NCI-H524 treated with DMSO at 0.1 percent for 48 hours (cell line): ENCODE data around the gene ADCY3.

ENCODE experiments used
- DNase-seq: peaks from one replicate; lab custom pipeline; 2025; lab: John Stamatoyannopoulos, UW

ADCY3 gene

DNA sequence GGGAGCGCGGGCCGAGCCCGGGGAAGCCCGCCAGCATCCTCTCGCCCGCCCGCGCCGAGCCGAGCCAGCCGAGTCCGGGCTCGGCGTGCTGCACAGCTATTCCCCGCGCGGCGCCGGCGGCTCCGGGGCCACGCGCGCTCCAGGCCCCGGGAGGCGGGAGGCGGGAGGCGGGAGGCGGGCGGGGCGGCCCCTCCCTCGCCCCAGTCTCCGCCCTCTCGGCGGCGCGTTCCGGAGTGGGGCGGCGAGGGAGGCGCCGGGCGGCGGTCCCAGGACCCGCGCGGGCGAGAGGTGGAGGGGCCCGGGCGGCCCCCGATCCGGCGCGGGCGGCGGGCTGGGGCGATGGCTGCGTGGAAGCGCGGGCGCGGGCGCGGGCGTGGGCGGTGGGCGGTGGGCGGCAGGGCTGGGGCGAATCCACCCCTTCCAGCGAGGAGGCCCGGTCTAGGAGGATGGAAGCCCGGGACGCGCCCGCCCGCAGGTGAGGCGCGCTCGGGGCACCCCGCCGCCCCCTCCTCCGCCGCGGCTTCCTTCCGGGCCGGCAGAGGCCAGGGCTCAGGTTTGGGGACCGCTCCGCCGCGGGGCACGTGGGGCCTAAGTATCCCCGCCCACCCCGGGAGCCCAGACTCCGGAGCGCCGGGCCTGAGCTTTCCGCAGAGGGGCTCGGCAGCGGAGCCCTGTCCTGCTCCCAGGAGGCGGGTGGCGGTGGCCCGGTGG, at the start of gene ADCY3:
TSS of gene ADCY3 (minus strand) at position 140 of the 711 bp plus-strand sequence. CDS start 1,250 bp downstream, outside the sequence.
- DNase-seq: no peak

DNA sequence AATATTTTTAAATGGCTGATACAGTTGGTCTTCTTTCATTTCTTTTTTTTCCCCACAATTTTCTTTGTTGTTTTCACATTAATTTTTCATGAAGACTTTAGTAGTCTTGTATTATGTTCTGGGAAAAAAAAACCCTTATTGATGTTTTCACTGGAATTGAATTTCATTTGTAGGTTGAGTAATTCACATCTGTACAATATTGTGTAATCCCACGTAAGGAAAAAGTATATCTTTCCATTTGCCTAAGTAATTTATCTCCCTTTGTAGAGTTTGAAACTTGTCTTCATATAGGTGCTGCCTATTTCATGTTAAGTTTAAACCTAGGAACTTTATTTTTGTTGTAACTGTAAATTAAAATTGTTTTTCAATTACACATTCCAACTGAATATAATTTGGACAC, 49.7 kb upstream of the ADCY3 start:
- DNase-seq: no peak

DNA sequence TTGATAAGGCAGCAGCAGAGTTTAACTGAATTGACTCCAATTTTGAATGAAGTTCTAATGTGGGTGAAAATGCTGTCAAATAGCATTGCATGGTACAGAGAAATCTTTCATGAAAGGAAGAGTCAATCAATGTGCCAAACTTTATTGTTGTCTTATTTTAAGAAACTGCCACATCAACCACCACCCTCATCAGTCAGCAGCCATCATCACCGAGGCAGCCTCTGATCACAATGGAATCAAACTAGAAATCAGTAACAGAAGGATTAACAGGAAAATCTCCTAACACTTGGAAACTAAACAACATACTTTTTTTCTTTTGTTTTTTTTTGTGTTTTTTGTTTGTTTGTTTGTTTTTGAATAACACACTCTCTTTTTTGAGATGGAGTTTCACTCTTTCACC, 41.9 kb upstream of the ADCY3 start:
- DNase-seq: no peak

DNA sequence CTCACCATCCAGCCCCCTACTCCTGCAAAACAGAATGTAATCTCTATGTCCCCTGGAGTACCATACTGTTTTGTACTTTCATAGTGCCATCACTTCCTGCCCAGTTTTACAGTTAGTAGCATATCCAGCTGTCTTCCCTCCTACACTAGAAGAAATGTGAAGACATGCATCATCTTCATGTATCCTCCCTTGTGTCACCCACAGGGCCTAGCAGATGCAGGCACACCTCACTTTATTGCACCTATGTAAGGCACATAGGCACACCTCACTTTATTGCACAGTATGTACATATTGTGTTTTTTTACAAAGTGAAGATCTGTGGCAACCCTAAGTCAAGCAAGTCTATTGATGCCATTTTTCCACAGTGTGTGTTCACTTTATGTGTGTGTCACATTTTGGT, 39.7 kb upstream of the ADCY3 start:
- DNase-seq: no peak

GRCh38 chr2:24958411-24958935, 38.4 kb upstream of the ADCY3 start:
- no peak for DNase-seq

DNA sequence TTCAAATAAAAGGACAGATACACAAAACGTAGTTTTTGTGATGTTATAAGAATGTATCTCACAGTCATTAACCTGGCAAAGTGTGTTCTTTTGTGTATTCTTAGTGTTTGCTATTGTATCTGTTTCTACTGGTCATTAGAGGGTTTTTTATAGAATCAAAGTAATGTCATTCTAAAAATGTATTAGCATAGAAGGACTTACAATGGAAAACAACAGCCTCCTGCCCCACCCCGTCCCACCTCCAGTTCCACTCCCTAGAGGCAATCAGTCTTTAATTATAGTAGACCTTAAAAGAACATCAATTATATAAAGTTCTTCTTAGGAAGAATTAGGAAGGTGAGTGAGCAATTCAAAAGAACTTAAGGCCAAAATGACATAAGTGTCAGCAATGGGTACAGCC, 37.9 kb upstream of the ADCY3 start:
- DNase-seq: no peak

DNA sequence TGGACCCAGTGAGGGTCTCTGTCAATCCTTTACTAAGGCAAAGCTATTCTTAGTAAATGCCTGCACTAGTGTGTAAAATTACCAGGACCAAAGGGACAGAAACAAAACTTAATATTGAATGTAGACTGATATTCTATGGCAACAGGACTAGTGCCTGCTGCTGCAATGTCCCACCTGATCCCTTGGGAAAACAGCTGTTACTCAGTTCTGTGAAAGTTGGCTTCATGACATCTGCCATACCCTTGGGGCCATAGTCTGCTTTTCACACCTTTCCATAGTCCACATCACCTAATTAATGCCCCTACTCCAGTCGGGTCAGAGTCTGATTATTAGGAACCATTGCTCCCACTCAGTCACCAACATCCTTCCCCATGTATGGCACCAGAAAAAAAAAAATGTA, 37.2 kb upstream of the ADCY3 start:
- DNase-seq: peak; percentile 66

- no peak for DNase-seq
Observed at GRCh38 chr2:24955921-24956320, 35.9 kb upstream of the ADCY3 start.

DNA sequence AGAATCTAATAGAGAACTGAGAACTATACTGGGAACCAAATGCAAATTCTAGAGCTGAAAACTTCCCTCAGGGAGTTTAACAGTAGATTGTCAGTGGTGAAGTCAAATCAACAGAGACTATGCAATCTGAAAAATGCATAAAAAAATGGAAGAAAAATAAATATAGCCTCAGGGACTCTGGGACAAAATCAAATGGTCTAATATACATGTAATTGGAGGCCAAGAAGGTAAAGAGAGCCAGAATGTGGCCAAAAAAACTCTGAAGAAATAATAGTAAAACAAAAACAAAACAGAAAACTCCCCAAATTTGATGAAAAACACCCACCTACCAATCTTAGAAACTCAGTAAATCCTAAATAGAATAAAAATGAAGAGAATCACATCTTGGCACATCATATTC, 35.2 kb upstream of the ADCY3 start:
- no peak for DNase-seq

DNA sequence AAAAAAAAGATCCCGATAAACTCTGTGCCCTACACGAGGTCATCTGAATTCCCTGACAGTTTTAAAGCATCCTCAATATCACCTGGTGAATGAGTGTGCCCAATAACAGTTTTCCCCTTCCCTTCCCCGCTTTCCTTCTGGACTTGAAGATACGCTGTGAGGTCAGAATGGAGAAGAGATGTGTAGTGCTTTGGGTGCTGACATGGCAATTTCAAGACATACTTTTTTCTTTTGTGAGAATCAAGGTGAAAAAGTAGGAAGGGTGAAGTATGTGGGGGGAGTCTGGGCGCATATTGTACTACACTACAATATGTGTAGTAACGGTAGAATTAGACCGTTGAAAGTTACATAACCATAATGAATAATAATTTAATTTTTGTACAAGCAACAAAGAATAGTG, 30.1 kb upstream of the ADCY3 start:
- no peak for DNase-seq

GRCh38 chr2:24948506-24948905, 28.5 kb upstream of the ADCY3 start:
- peak; percentile 88 for DNase-seq

DNA sequence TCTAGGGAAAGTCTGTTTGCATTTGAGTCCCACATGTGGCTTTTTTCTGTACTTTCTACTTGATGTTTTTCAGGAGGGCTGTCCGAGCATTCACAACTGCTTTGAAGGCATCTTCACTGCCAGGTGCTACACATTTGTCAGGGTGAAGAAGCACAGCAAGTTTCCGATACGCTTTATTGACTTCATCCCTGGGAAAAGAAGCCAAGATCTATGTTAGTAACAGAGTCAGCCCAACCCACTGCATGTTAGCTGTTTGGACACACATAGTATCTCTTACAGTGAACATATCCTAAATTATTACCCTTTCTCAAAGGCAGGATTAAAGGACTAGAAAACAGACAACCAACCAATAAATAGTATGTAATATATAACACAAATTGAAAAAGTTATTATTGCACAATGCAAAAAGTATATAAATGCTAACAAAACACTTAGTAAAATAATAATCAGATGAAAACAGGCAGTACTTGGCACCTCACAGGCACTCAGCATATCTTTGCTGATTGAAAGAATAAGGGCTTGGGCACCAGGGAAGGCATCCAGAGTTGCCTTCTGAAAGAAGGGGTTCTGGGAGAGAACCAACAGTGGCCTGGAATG, 27.6 kb upstream of the ADCY3 start:
- DNase-seq: no peak

DNA sequence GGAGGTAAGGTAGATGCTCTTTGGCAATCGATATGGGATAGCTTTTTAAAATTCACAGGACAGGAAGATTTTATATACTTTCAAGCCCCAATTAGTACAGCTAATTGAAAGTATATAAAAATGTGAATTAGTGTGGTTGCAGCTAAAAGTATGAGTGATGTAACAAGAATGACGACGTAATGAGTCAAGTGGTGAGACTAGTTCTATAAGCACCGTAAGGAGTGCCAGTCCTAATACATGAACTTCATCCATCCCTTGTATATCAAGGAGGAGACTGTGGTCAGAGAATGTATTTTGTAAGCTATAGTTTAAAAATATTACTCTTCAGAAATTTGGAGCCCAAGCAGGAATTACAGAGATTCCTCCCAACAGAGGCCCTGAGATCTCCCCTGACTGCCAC, 25.9 kb upstream of the ADCY3 start:
- no peak for DNase-seq

DNA sequence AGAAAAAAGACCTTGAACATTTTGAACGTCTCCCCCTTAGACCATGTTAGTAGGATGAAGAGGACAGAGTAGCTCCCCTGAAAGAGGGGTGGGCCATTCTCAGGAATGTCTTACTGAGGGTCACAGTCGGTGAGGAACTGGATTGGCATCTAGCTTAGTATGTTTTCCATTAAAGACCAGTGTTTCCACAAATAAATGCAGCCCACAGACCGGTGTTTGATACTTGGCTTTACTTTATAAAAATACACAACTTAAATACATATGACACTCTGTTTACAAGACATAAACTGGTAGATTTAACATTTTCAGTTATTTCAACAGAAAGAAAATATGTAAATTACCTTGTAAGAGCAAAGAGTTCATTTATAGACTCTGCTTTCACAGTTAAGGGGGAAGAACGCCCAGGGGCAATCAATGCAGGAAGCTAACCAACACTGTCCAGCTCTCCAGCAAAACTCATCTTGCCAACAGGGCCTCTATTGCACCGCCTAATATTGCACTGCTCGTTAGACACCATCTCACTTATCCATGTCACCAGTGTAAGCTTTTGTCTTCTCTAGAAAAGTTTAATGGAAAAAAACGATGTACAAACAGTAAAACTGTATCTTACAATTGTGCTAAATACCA, 23.5 kb upstream of the ADCY3 start:
- no peak for DNase-seq

- no peak for DNase-seq
Observed at GRCh38 chr2:24939353-24939752, 19.3 kb upstream of the ADCY3 start.

GRCh38 chr2:24937236-24937635, 17.2 kb upstream of the ADCY3 start:
- no peak for DNase-seq

- no peak for DNase-seq
Observed at GRCh38 chr2:24935145-24935544, 15.1 kb upstream of the ADCY3 start.

DNA sequence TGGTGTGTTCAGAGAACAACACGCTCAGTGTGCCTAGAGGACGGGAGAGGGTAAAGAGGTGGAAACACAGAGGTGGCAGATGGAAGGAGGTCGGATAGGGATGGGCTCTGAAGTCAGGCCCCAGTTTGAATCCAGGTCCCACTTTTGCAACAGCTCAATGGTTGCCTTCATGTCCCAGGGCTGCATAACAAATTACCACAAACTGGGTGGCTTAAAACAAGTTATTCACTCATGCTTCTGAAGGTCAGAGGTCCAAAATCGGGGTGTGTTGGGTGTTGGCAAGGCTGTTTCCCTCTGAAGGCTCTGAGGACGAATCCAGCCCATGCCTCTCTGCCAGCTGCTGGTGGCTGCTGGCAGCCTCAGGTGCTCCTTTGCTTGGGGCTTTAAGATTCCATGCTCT, 12.7 kb upstream of the ADCY3 start:
- no peak for DNase-seq

DNA sequence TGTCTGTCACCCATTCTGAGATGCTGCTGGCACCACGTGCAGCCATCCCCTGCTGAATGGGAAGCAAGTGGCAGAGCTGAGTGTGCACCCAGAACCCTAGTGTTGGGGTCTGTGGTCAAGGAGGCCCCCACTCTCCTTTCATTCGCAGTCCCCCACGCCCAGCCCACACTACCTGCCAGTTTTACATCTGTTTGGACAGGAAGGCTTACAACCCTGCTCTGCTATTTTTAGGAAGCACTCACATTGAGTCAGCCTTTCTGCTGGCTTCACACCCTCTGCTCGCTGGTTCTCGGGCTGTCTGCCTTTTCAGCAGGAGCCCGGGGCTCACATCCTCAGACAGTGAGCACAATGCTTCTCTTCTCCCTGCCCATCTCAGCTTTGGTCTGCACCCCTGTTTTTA, 10.7 kb upstream of the ADCY3 start:
- DNase-seq: no peak

DNA sequence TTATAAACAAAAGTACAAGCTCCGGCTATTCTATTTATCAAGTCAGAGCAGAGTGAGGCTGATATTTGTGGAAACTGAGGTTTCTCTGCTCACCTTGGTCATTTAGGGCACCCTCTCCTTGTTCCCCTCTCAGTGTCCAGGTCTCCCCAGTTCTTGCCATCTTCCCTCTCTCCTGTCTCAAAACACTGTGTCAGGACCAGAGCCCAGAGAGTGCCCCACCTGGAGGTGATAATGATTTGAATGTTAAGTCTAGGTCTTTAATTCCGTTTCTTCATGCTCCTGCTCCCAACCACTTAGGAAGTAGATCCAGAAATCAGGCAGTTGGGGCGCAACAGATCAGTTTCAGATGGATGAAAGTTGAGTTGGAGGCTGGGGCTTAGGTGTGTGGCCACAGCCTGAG, 9.2 kb upstream of the ADCY3 start:
- DNase-seq: no peak

- DNase-seq: no peak
Observed at GRCh38 chr2:24928036-24928435, 8.0 kb upstream of the ADCY3 start.

DNA sequence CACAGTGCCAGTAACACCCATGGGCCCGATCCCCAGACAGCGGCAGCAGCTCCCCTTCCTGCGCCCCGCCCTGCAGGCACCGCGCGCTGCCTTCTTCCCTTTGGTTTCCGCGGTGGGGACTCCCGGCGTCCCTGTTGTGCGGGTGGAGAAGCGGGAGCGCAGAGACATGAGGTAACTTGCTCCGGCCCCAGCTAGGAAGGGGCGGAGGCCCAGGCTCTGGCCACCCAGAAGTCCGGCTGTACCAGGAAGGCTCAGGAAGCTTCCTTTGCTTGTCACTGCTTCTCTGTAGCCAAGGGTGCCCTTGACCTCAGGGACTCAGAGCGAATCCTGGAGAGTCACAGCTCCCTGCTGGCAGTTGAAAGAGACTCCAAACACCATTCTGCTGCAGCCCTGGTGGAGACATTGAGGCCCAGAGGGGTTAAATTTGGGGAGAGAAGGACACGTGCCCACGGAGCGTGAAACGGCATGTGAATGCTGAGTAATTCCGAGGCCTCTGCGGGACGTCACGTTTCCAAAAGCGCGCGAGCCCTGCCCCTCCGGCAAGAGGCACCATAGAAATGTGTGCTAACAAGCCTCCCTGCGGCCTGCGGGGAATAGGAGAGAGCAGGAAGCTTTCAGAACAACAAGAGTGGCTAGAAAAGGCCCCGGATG, 6.7 kb upstream of the ADCY3 start:
- DNase-seq: no peak

DNA sequence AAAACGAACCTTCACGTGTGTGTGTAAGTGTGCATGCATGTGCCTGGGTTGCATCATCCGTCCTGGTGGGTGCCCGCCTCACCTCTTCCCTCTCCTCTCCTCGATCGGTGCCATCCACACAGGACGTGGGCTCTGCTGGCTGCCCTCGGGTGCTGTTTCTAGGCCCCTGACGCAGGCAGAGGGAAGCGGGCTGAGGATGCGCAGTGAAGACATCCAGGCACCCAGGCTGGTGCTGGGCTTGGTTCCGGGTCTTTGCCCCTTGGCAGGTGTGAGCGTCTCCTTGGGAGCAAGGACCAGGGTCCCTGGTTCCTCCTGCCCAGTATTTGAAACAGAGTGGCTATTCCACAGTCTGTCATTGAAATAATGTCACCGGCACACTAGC, 6.2 kb upstream of the ADCY3 start:
- no peak for DNase-seq
